GM12864 (cell line): Measurements from ENCODE around the gene PRR12.
A peak's percentile ranks its signal among the peaks of the same experiment; 100 is the strongest.

Experiments
- DNase-seq: peaks from one replicate; pipeline ENCODE4 v3.0.0-alpha.2; 2011; ENCODE audit warnings: low read depth
- H3K4me3 ChIP-seq: 2 replicates; pipeline ENCODE4 v1.5.1; 2011; ENCODE audit warnings: mild to moderate bottlenecking, low read depth, low read length, control low read depth
- CTCF ChIP-seq: IDR thresholded peaks from 2 replicates; pipeline ENCODE4 v1.5.1; 2011; ENCODE audit warnings: low read depth, mild to moderate bottlenecking, moderate library complexity, low read length, control low read depth, inconsistent platforms; ENCODE audit errors: missing control alignments

The PRR12 gene

GRCh38 chr19:49590971-49591730 lies at the start of gene PRR12:
Gene PRR12, plus strand, starts transcription at chr19:49591182. Its CDS starts 473 bp downstream, at chr19:49591655.
- peak within 1 kb of the TSS; percentile 71 for H3K4me3 ChIP-seq
- no peak for TF ChIP-seq CTCF
- DNase-seq = no peak

GRCh38 chr19:49541914-49542313 lies 49.1 kb upstream of the PRR12 start:
- no peak for TF ChIP-seq CTCF
- no peak for DNase-seq
- no peak overlapping the region for H3K4me3 ChIP-seq

- H3K4me3 ChIP-seq = no peak overlapping the region
- no peak for TF ChIP-seq CTCF
- no peak for DNase-seq
These were observed 48.5 kb upstream of the PRR12 start for GRCh38 chr19:49542446-49542845.

- DNase-seq = no peak
- no peak for TF ChIP-seq CTCF
- no peak overlapping the region for H3K4me3 ChIP-seq
These were observed 48.0 kb upstream of the PRR12 start for GRCh38 chr19:49543032-49543431.

GRCh38 chr19:49544154-49544553 lies 46.8 kb upstream of the PRR12 start:
- DNase-seq = no peak
- H3K4me3 ChIP-seq = no peak overlapping the region
- no peak for TF ChIP-seq CTCF

GRCh38 chr19:49546825-49547565 lies 44.0 kb upstream of the PRR12 start:
- peak; percentile 75 for TF ChIP-seq CTCF
- no peak overlapping the region for H3K4me3 ChIP-seq
- no peak for DNase-seq
